Body of pancreas (tissue), 4 donors: ENCODE measurements around the gene TAF1D. TPM values are rescaled to one million over a fixed set of nuclear protein-coding genes. Genes with fewer than 3 reads are reported as not detected.

Source experiments
- ATAC-seq: fragments of 150-250 bp; one replicate; pipeline ENCODE4 v1.9.1; 2016
- DNase-seq, 4 donors: peaks; one replicate each; pipeline ENCODE4 v3.0.0-alpha.2; 2019
- H3K27ac ChIP-seq, 4 donors: fragments of 200-600 bp; sonication (generic); 1 replicate in 3 of 4; 2 replicates in 1 of 4; pipeline versions ENCODE4 v1.5.1 to v1.6.1; 2016 to 2019; ENCODE audit warnings: mild to moderate bottlenecking in 1 of 4, mixed read lengths in 1 of 4, moderate library complexity in 1 of 4
- H3K27me3 ChIP-seq, 2 donors: fragments of 200-600 bp; sonication (generic); one replicate each; pipeline ENCODE4 v1.6.0; 2016; ENCODE audit warnings: mild to moderate bottlenecking in 1 of 2
- H3K36me3 ChIP-seq, 2 donors: fragments of 200-600 bp; sonication (generic); replicated peaks in 1 of 2; 2 replicates each; pipeline ENCODE4 v1.5.1; 2016; ENCODE audit warnings: low read depth in 2 of 2; ENCODE audit not compliant: insufficient read depth in 1 of 2
- H3K4me1 ChIP-seq: fragments of 200-600 bp; sonication (generic); one replicate; pipeline ENCODE4 v1.6.0; 2016
- H3K4me3 ChIP-seq, 2 donors: fragments of 200-600 bp; sonication (generic); 1 replicate in 1 of 2; 2 replicates in 1 of 2; pipeline ENCODE4 v1.5.1; 2016 to 2019
- H3K9me3 ChIP-seq, 3 donors: fragments of 200-600 bp; sonication (generic); 1 replicate in 2 of 3; 2 replicates in 1 of 3; pipeline ENCODE4 v1.5.1; 2016
- CTCF ChIP-seq, 7 experiments: fragments of 450-650 bp in 4 of 7; fragments of 200-600 bp in 3 of 7; sonication (generic) in 3 of 7; IDR thresholded peaks; one replicate each; pipeline ENCODE4 v1.5.1; 2016 to 2019; ENCODE audit warnings: antibody characterized with exemption in 7 of 7
- POLR2A ChIP-seq, 3 donors: fragments of 450-650 bp; IDR thresholded peaks; one replicate each; pipeline ENCODE4 v1.6.1; 2016; ENCODE audit warnings: antibody characterized with exemption in 3 of 3, mild to moderate bottlenecking in 2 of 3
- WGBS, 2 donors: methylation state at CpG; one replicate each; pipeline ENCODE4 v1.1.5; 2017; 5-methylcytosine and 5-hydroxymethylcytosine counted together
- intact Hi-C: fragments of 100-400 bp; cut with DNase I; formaldehyde crosslinking; loops from one replicate; pipeline ENCODE4 v1.15.1; 2023
- total RNA-seq, 2 donors: library from RNA; depleted of rRNA; stranded (reverse); fragments of >200 nt; gene quantifications; one replicate each; pipeline ENCODE4 v1.1.0, GENCODE V29; 2016

The TAF1D gene
- total RNA-seq, 2 donors from 2014 or later, result 113 to 177 TPM

- Histone ChIP-seq H3K27ac (no peak overlapping the region), H3K4me3 (no peak overlapping the region), H3K27me3 (no peaks in the 10 kb centered on the region), H3K9me3 (no peaks in the 10 kb centered on the region), H3K4me1 (peaks cover 68% of the 10 kb centered on the region), H3K36me3 (peaks cover 8 to 20% of the 10 kb centered on the region in 2 donors)
- TF ChIP-seq CTCF (IDR thresholded peaks at IDR 0.05), result no peak
- no peak for TF ChIP-seq POLR2A (IDR thresholded peaks at IDR 0.05)
- ATAC-seq (no peak), DNase-seq (no peak)
- intact Hi-C loops, result loop anchor here (10.0 kb wide), 1 partner anchor 53 kb away; no protein-coding TSS in a partner anchor
- WGBS, 2 donors, result 56 to 61% methylated on average over 6 of the region's 6 CpGs
Measured at GRCh38 chr11:93737904-93738612, 3.2 kb downstream of the TAF1D start.

GRCh38 chr11:93736129-93736528 is 5.2 kb downstream of the TAF1D start:
- Histone ChIP-seq H3K9me3 (no peaks in the 10 kb centered on the region), H3K4me3 (no peak overlapping the region), H3K27me3 (no peaks in the 10 kb centered on the region), H3K36me3 (peaks cover 8 to 36% of the 10 kb centered on the region in 2 donors), H3K27ac (no peak overlapping the region), H3K4me1 (peaks cover 68% of the 10 kb centered on the region)
- intact Hi-C loops, result loop anchor here (10.0 kb wide), 1 partner anchor 51 kb away; no protein-coding TSS in a partner anchor
- DNase-seq, result no peak
- ATAC-seq, result no peak
- TF ChIP-seq CTCF (IDR thresholded peaks at IDR 0.05) (no peak), POLR2A (IDR thresholded peaks at IDR 0.05) (no peak)

- Histone ChIP-seq H3K27ac (no peak overlapping the region), H3K36me3 (peaks cover 12 to 39% of the 10 kb centered on the region in 2 donors), H3K9me3 (no peaks in the 10 kb centered on the region), H3K4me1 (peaks cover 68% of the 10 kb centered on the region), H3K4me3 (no peak overlapping the region), H3K27me3 (no peaks in the 10 kb centered on the region)
- DNase-seq (no peak), ATAC-seq (no peak)
- intact Hi-C loops, result loop anchor here (10.0 kb wide), 1 partner anchor 51 kb away; no protein-coding TSS in a partner anchor
- TF ChIP-seq POLR2A (IDR thresholded peaks at IDR 0.05), result no peak
- TF ChIP-seq CTCF (IDR thresholded peaks at IDR 0.05), result no peak
- 94 to 100% methylated on average over 1 of the region's 1 CpG for WGBS, 2 donors
Measured at GRCh38 chr11:93735627-93736026, 5.7 kb downstream of the TAF1D start.

- no peak for TF ChIP-seq CTCF (IDR thresholded peaks at IDR 0.05)
- no peak for TF ChIP-seq POLR2A (IDR thresholded peaks at IDR 0.05)
- Histone ChIP-seq H3K27me3 (no peaks in the 10 kb centered on the region), H3K27ac (no peak overlapping the region), H3K36me3 (peaks cover 20 to 45% of the 10 kb centered on the region in 2 donors), H3K9me3 (no peaks in the 10 kb centered on the region), H3K4me1 (peaks cover 62% of the 10 kb centered on the region), H3K4me3 (no peak overlapping the region)
- DNase-seq (no peak), ATAC-seq (no peak)
- WGBS, 2 donors, result 74 to 80% methylated on average over 1 of the region's 1 CpG
- intact Hi-C loops, result loop anchor here (10.0 kb wide), 1 partner anchor 50 kb away; no protein-coding TSS in a partner anchor
Measured at GRCh38 chr11:93734427-93735222, 6.7 kb downstream of the TAF1D start.
